HFF-Myc (cell line): ENCODE data around the gene AP4M1.
"Not testable (repeated sequence)": the region's sequence is repeated elsewhere in the genome, so short reads cannot be mapped to it uniquely, and the experiment has no call there.

ENCODE experiments used
- DNase-seq: peaks from one replicate; pipeline ENCODE4 v3.0.0-alpha.2; 2011; ENCODE audit warnings: low read depth; ENCODE audit errors: extremely low read depth
- H3K4me3 ChIP-seq: replicated peaks from 2 replicates; pipeline ENCODE4 v1.5.1; 2011; ENCODE audit warnings: low read depth, mild to moderate bottlenecking, control low read depth, low read length
- CTCF ChIP-seq: IDR thresholded peaks from 2 replicates; pipeline ENCODE4 v1.5.1; 2012; ENCODE audit warnings: mild to moderate bottlenecking, low read depth, low read length, control low read depth; ENCODE audit errors: missing control alignments

The AP4M1 gene

GRCh38 chr7:100130608-100131453 is 29.4 kb downstream of the AP4M1 start:
- no peak for DNase-seq
- peak; percentile 57 for TF ChIP-seq CTCF
- no peak overlapping the region for H3K4me3 ChIP-seq

- no peak for DNase-seq
- H3K4me3 ChIP-seq = no peak overlapping the region
- TF ChIP-seq CTCF = no peak
These were observed 30.7 kb downstream of the AP4M1 start for GRCh38 chr7:100132126-100132525.

- TF ChIP-seq CTCF = peak; percentile 93
- no peak overlapping the region for H3K4me3 ChIP-seq
- peak; percentile 40 for DNase-seq
These were observed 31.3 kb downstream of the AP4M1 start for GRCh38 chr7:100132697-100133151.

- no peak overlapping the region for H3K4me3 ChIP-seq
- no peak for TF ChIP-seq CTCF
- no peak for DNase-seq
These were observed 36.7 kb downstream of the AP4M1 start for GRCh38 chr7:100137851-100138760.

GRCh38 chr7:100141555-100141949 is 40.1 kb downstream of the AP4M1 start:
- no peak for DNase-seq
- TF ChIP-seq CTCF = no peak

GRCh38 chr7:100142461-100142860 is 41.0 kb downstream of the AP4M1 start:
- no peak overlapping the region for H3K4me3 ChIP-seq
- no peak for TF ChIP-seq CTCF
- no peak for DNase-seq

More at GRCh38 chr7:100141555-100141949, 40.1 kb downstream of the AP4M1 start:
- no peak overlapping the region for H3K4me3 ChIP-seq

- not testable (repeated sequence) for H3K4me3 ChIP-seq, DNase-seq
These were observed 44.9 kb downstream of the AP4M1 start for GRCh38 chr7:100146350-100146749.
